Aorta (tissue), 5 donors: ENCODE results near the gene WWOX. TPM values are rescaled to one million over a fixed set of nuclear protein-coding genes. Genes with fewer than 3 reads are reported as not detected.
"Not testable (repeated sequence)": the region's sequence is repeated elsewhere in the genome, so short reads cannot be mapped to it uniquely, and the experiment has no call there.

Experiments
- ATAC-seq: fragments of 200-7000 bp; cut with Tn5 transposase; one replicate; pipeline ENCODE4 v1.9.1; 2022; ENCODE audit warnings: moderate library complexity; ENCODE audit not compliant: low FRiP score
- DNase-seq, 2 donors: peaks; one replicate each; pipeline ENCODE4 v3.0.0-alpha.2; 2020
- H3K27ac ChIP-seq, 2 donors: one replicate each; pipeline ENCODE4 v1.5.1; 2013; ENCODE audit warnings: low read length in 2 of 2, mild to moderate bottlenecking in 2 of 2, moderate library complexity in 2 of 2, control low read depth in 1 of 2, inconsistent platforms in 1 of 2, low read depth in 1 of 2
- H3K27me3 ChIP-seq, 2 donors: one replicate each; pipeline ENCODE4 v1.6.1; 2013; ENCODE audit warnings: control low read depth in 1 of 2, low read length in 1 of 2, mild to moderate bottlenecking in 1 of 2, moderate library complexity in 1 of 2; ENCODE audit not compliant: insufficient read depth in 2 of 2, control insufficient read depth in 1 of 2
- H3K36me3 ChIP-seq, 2 donors: one replicate each; pipeline ENCODE4 v1.6.1; 2013; ENCODE audit warnings: control low read depth in 1 of 2, low read length in 1 of 2, mild to moderate bottlenecking in 1 of 2; ENCODE audit not compliant: insufficient read depth in 2 of 2, control insufficient read depth in 1 of 2
- H3K4me1 ChIP-seq, 2 donors: one replicate each; pipeline ENCODE4 v1.6.1; 2013; ENCODE audit warnings: low read length in 2 of 2, control low read depth in 1 of 2, mild to moderate bottlenecking in 1 of 2, moderate library complexity in 1 of 2; ENCODE audit not compliant: insufficient read depth in 2 of 2, control insufficient read depth in 1 of 2
- H3K4me3 ChIP-seq, 2 donors: one replicate each; pipeline ENCODE4 v1.5.1; 2013; ENCODE audit warnings: low read length in 2 of 2, control low read depth in 1 of 2, mild to moderate bottlenecking in 1 of 2
- H3K9me3 ChIP-seq: one replicate; pipeline ENCODE4 v1.6.1; 2013; ENCODE audit warnings: mild to moderate bottlenecking, low read length; ENCODE audit not compliant: control insufficient read depth
- WGBS, 2 donors: extraction: QIAGEN DNeasy Blood & Tissue Kit; methylation state at CpG; one replicate each; pipeline ENCODE4 v1.1.7; 2013; 5-methylcytosine and 5-hydroxymethylcytosine counted together
- intact Hi-C, 2 donors: fragments of 100-400 bp; cut with DNase I; formaldehyde crosslinking; loops; one replicate each; pipeline versions ENCODE4 v1.14.2 to v1.15.0; 2022
- polyA plus RNA-seq, 2 donors: library from polyadenylated mRNA; stranded (reverse); fragments of 200-250 nt; gene quantifications; one replicate each; pipeline ENCODE4 v1.2.3, GENCODE V29; 2013
- total RNA-seq, 2 donors: library from RNA; stranded (reverse); fragmentation: NEBNext Ultra II Directional; extraction: Animal tissue kit (Norgen Biotek cat#: 25700); gene quantifications; one replicate each; pipeline ENCODE4 v1.2.1, GENCODE V29; 2021
- donor health status: healthy with polysubstance abuse.
- donor health status: Bipolar disorder and iron deficiency.
- donor health status: DM: no; HTN: no; CAD: no.
- donor health status: DM: no; HTN: no; CAD: no.
- donor health status: DM: yes; HTN: yes; CAD: no.

WWOX gene
- total and polyA plus RNA-seq, 4 donors = 11.2 to 30.9 (median 14.6) TPM

- no peaks in the 10 kb centered on the region for H3K4me1 ChIP-seq
Measured at GRCh38 chr16:78513838-78514237, 414.4 kb downstream of the WWOX start.

GRCh38 chr16:78514888-78515287, 415.4 kb downstream of the WWOX start:
- DNase-seq, H3K27me3 ChIP-seq, H3K4me3 ChIP-seq, intact Hi-C loops, H3K9me3 ChIP-seq, H3K4me1 ChIP-seq, ATAC-seq, H3K36me3 ChIP-seq, H3K27ac ChIP-seq: not testable (repeated sequence)
- 92 to 96% methylated on average over 9 of the region's 9 CpGs for WGBS, 2 donors

More at GRCh38 chr16:78513838-78514237, 414.4 kb downstream of the WWOX start:
- 89 to 91% methylated on average over 3 of the region's 3 CpGs for WGBS, 2 donors
- Histone ChIP-seq H3K27me3 (no peaks in the 10 kb centered on the region), H3K9me3 (no peaks in the 10 kb centered on the region), H3K36me3 (no peaks in the 10 kb centered on the region), H3K4me3 (no peak overlapping the region), H3K27ac (no peak overlapping the region)
- DNase-seq (no peak), ATAC-seq (no peak)
- intact Hi-C loops = no loop called here

GRCh38 chr16:78515421-78515820, 416.0 kb downstream of the WWOX start:
- 95% methylated on average over 14 of the region's 14 CpGs for WGBS, 2 donors
- Histone ChIP-seq H3K36me3 (no peaks in the 10 kb centered on the region), H3K27ac (no peak overlapping the region), H3K9me3 (no peaks in the 10 kb centered on the region), H3K27me3 (no peaks in the 10 kb centered on the region), H3K4me3 (no peak overlapping the region), H3K4me1 (no peaks in the 10 kb centered on the region)
- intact Hi-C loops = no loop called here
- DNase-seq (no peak), ATAC-seq (no peak)

GRCh38 chr16:78516006-78516736, 416.7 kb downstream of the WWOX start:
- Histone ChIP-seq H3K9me3 (no peaks in the 10 kb centered on the region), H3K27ac (no peak overlapping the region), H3K27me3 (no peaks in the 10 kb centered on the region), H3K36me3 (no peaks in the 10 kb centered on the region), H3K4me1 (no peaks in the 10 kb centered on the region), H3K4me3 (no peak overlapping the region)
- 80% methylated on average over 9 of the region's 9 CpGs for WGBS, 2 donors
- DNase-seq = no peak
- no peak for ATAC-seq
- intact Hi-C loops = no loop called here

- H3K9me3 ChIP-seq = no peaks in the 10 kb centered on the region
- no peaks in the 10 kb centered on the region for H3K4me1 ChIP-seq
- no peaks in the 10 kb centered on the region for H3K27me3 ChIP-seq
- no peak overlapping the region for H3K4me3 ChIP-seq
- intact Hi-C loops = no loop called here
- H3K36me3 ChIP-seq = no peaks in the 10 kb centered on the region
- no peak for ATAC-seq
- 96% methylated on average over 8 of the region's 8 CpGs for WGBS, 2 donors
- H3K27ac ChIP-seq = no peak overlapping the region
- DNase-seq = no peak
Measured at GRCh38 chr16:78519896-78520295, 420.4 kb downstream of the WWOX start.

GRCh38 chr16:78520470-78520869, 421.0 kb downstream of the WWOX start:
- H3K4me3 ChIP-seq = no peak overlapping the region
- no peak overlapping the region for H3K27ac ChIP-seq
- 94 to 96% methylated on average over 5 of the region's 5 CpGs for WGBS, 2 donors
- intact Hi-C loops = no loop called here
- no peaks in the 10 kb centered on the region for H3K4me1 ChIP-seq
- ATAC-seq (no peak), DNase-seq (no peak)
- H3K9me3 ChIP-seq = no peaks in the 10 kb centered on the region
- no peaks in the 10 kb centered on the region for H3K27me3 ChIP-seq
- H3K36me3 ChIP-seq = no peaks in the 10 kb centered on the region

GRCh38 chr16:78522327-78522726, 422.9 kb downstream of the WWOX start:
- H3K36me3 ChIP-seq = no peaks in the 10 kb centered on the region
- 82 to 85% methylated on average over 5 of the region's 5 CpGs for WGBS, 2 donors
- no peak for ATAC-seq
- DNase-seq = no peak
- H3K27me3 ChIP-seq = no peaks in the 10 kb centered on the region
- H3K4me3 ChIP-seq = no peak overlapping the region
- no peak overlapping the region for H3K27ac ChIP-seq
- intact Hi-C loops = no loop called here
- no peaks in the 10 kb centered on the region for H3K4me1 ChIP-seq
- no peaks in the 10 kb centered on the region for H3K9me3 ChIP-seq

- intact Hi-C loops = no loop called here
- DNase-seq (no peak), ATAC-seq (no peak)
- Histone ChIP-seq H3K27ac (no peak overlapping the region), H3K4me3 (no peak overlapping the region), H3K4me1 (no peaks in the 10 kb centered on the region), H3K36me3 (no peaks in the 10 kb centered on the region), H3K27me3 (no peaks in the 10 kb centered on the region), H3K9me3 (no peaks in the 10 kb centered on the region)
- WGBS, 2 donors = 87 to 88% methylated on average over 9 of the region's 9 CpGs
Measured at GRCh38 chr16:78523212-78523985, 423.9 kb downstream of the WWOX start.
